OCI-LY1 (cell line): ENCODE data around the gene RBM47.

Experiments used
- CTCF ChIP-seq: fragments of 200-600 bp; sonication (generic), shearing (Covaris generic); IDR thresholded peaks from 2 replicates; pipeline ENCODE4 v1.5.1; 2017; ENCODE audit warnings: mild to moderate bottlenecking, antibody characterized with exemption, low read length, moderate library complexity, mixed read lengths
- EZH2 ChIP-seq: fragments of 200-600 bp; sonication (generic), shearing (Covaris generic); IDR thresholded peaks from 2 replicates; pipeline ENCODE4 v1.8.0; 2017; ENCODE audit warnings: borderline replicate concordance, mixed run types, mild to moderate bottlenecking, antibody characterized with exemption, low read length, moderate library complexity, mixed read lengths

GRCh38 chr4:40564004-40564403 is 65.7 kb downstream of the RBM47 start:
- no peak for TF ChIP-seq CTCF
- TF ChIP-seq EZH2: no peak
